Tibial nerve (tissue), 4 donors: ENCODE data around the gene TXLNB. TPM values are rescaled to one million over a fixed set of nuclear protein-coding genes. Genes with fewer than 3 reads are reported as not detected.

Experiments used
- total RNA-seq, 4 donors: library from RNA; depleted of rRNA; stranded (reverse); fragments of >200 nt; gene quantifications; one replicate each; pipeline ENCODE4 v1.1.0, GENCODE V29; 2016

The TXLNB gene
- total RNA-seq, 4 donors from 2014 or later: under 0.01 to 0.63 (median 0.26) TPM

Other genes with a start within 250 kb of the TXLNB start
- gene HECA, start 156.9 kb downstream of the TXLNB start, total RNA-seq: 10 to 100 TPM; 31.9 to 39.3 (median 35.7) TPM
- 100 to 1,000 TPM; 297 to 618 (median 413) TPM for gene CITED2, start 82.7 kb upstream of the TXLNB start, total RNA-seq